CD1c-positive myeloid dendritic cell (primary cell): Measurements from ENCODE around the gene DNASE1L2.

ENCODE experiments used
- DNase-seq: peaks from one replicate; pipeline ENCODE4 v3.0.0-alpha.2; 2016; ENCODE audit errors: extremely low spot score

The DNASE1L2 gene

GRCh38 chr16:2286550-2286949 is 50.3 kb downstream of the DNASE1L2 start:
- DNase-seq = no peak

- no peak for DNase-seq
These were observed 51.8 kb downstream of the DNASE1L2 start for GRCh38 chr16:2287916-2288547.
